Tibial artery (tissue), 4 donors: ENCODE data around the gene LARP4B.

ENCODE experiments used
- DNase-seq, 2 donors: peaks; one replicate each; pipeline ENCODE4 v3.0.0-alpha.2; 2019
- H3K27ac ChIP-seq, 2 donors: fragments of 200-600 bp; sonication (generic) in 1 of 2; 1 replicate in 1 of 2; 2 replicates in 1 of 2; pipeline ENCODE4 v1.5.1; 2018 to 2019; ENCODE audit warnings: mild to moderate bottlenecking in 1 of 2
- H3K27me3 ChIP-seq, 2 donors: fragments of 200-600 bp; sonication (generic) in 1 of 2; one replicate each; pipeline versions ENCODE4 v1.5.1 to v1.6.0; 2016 to 2019
- H3K36me3 ChIP-seq, 3 donors: fragments of 200-600 bp; sonication (generic) in 2 of 3; one replicate each; pipeline ENCODE4 v1.5.1; 2016 to 2019; ENCODE audit warnings: mild to moderate bottlenecking in 2 of 3
- H3K4me1 ChIP-seq, 4 donors: fragments of 200-600 bp; sonication (generic) in 2 of 4; 1 replicate in 3 of 4; 2 replicates in 1 of 4; pipeline ENCODE4 v1.5.1; 2016 to 2019
- H3K4me3 ChIP-seq, 2 donors: fragments of 200-600 bp; sonication (generic) in 1 of 2; 1 replicate in 1 of 2; 2 replicates in 1 of 2; pipeline ENCODE4 v1.5.1; 2018 to 2019; ENCODE audit warnings: mild to moderate bottlenecking in 2 of 2
- H3K9me3 ChIP-seq, 3 donors: fragments of 200-600 bp; sonication (generic) in 1 of 3; one replicate each; pipeline ENCODE4 v1.5.1; 2016 to 2019
- CTCF ChIP-seq, 2 experiments: fragments of 200-600 bp in 1 of 2; fragments of 450-650 bp in 1 of 2; IDR thresholded peaks; one replicate each; pipeline ENCODE4 v1.5.1; 2017 to 2019; ENCODE audit warnings: antibody characterized with exemption in 2 of 2, mild to moderate bottlenecking in 1 of 2, moderate library complexity in 1 of 2
- intact Hi-C: fragments of 100-400 bp; cut with DNase I; formaldehyde crosslinking; loops from one replicate; pipeline ENCODE4 v1.15.0; 2023; ENCODE audit warnings: low total_unique reads

LARP4B gene

GRCh38 chr10:929960-930624 is 1.4 kb downstream of the LARP4B start:
- Histone ChIP-seq H3K4me1 (peaks cover 0 to 47% (median 29%) of the 10 kb centered on the region in 4 donors), H3K4me3 (peak overlapping the region; percentile 88 to 96), H3K36me3 (peaks cover 0 to 5% (median 4%) of the 10 kb centered on the region in 3 donors), H3K27me3 (no peaks in the 10 kb centered on the region), H3K27ac (peak overlapping the region; percentile 90 to 93), H3K9me3 (no peaks in the 10 kb centered on the region)
- no peak for TF ChIP-seq CTCF (IDR thresholded peaks at IDR 0.05)
- no peak for DNase-seq
- intact Hi-C loops = loop anchor here (2.0 to 10.0 kb wide), 3 partner anchors 59 to 415 kb away; partner anchors contain the start of genes GTPBP4 and WDR37

- H3K4me1 ChIP-seq = peaks cover 0 to 62% (median 24%) of the 10 kb centered on the region in 4 donors
- no peaks in the 10 kb centered on the region for H3K9me3 ChIP-seq
- no peak for DNase-seq
- H3K27me3 ChIP-seq = no peaks in the 10 kb centered on the region
- no peak for TF ChIP-seq CTCF (IDR thresholded peaks at IDR 0.05)
- no peak overlapping the region for H3K4me3 ChIP-seq
- H3K36me3 ChIP-seq = peaks cover 0 to 7% (median 4%) of the 10 kb centered on the region in 3 donors
- intact Hi-C loops = no loop called here
- no peak overlapping the region for H3K27ac ChIP-seq
Observed at GRCh38 chr10:927131-927530, 4.4 kb downstream of the LARP4B start.

GRCh38 chr10:926075-926698 is 5.3 kb downstream of the LARP4B start:
- no peak for DNase-seq
- Histone ChIP-seq H3K27ac (no peak overlapping the region), H3K4me1 (peaks cover 0 to 67% (median 23%) of the 10 kb centered on the region in 4 donors), H3K4me3 (no peak overlapping the region), H3K27me3 (no peaks in the 10 kb centered on the region), H3K36me3 (peaks cover 0 to 7% (median 4%) of the 10 kb centered on the region in 3 donors), H3K9me3 (no peaks in the 10 kb centered on the region)
- TF ChIP-seq CTCF (IDR thresholded peaks at IDR 0.05) = no peak
- intact Hi-C loops = no loop called here

GRCh38 chr10:924524-924859 is 7.0 kb downstream of the LARP4B start:
- Histone ChIP-seq H3K27ac (no peak overlapping the region), H3K4me3 (no peak overlapping the region), H3K4me1 (peaks cover 0 to 58% (median 13%) of the 10 kb centered on the region in 4 donors), H3K9me3 (no peaks in the 10 kb centered on the region), H3K27me3 (no peaks in the 10 kb centered on the region), H3K36me3 (peaks cover 0 to 7% (median 4%) of the 10 kb centered on the region in 3 donors)
- DNase-seq = no peak
- intact Hi-C loops = no loop called here
- TF ChIP-seq CTCF (IDR thresholded peaks at IDR 0.05) = no peak

- no peak overlapping the region for H3K27ac ChIP-seq
- H3K36me3 ChIP-seq = peaks cover 0 to 7% (median 4%) of the 10 kb centered on the region in 3 donors
- H3K4me3 ChIP-seq = no peak overlapping the region
- TF ChIP-seq CTCF (IDR thresholded peaks at IDR 0.05) = no peak
- H3K27me3 ChIP-seq = no peaks in the 10 kb centered on the region
- H3K9me3 ChIP-seq = no peaks in the 10 kb centered on the region
- intact Hi-C loops = no loop called here
- DNase-seq = no peak
- H3K4me1 ChIP-seq = peaks cover 0 to 53% (median 8%) of the 10 kb centered on the region in 4 donors
Observed at GRCh38 chr10:923844-924523, 7.5 kb downstream of the LARP4B start.
